Calu3 (cell line): ENCODE measurements around the gene PARP12. TPM values are rescaled to one million over a fixed set of nuclear protein-coding genes. Genes with fewer than 3 reads are reported as not detected.

Source experiments
- BruUV-seq: library from RNA; stranded (reverse); fragments of 400-500 nt; replicated peaks from 2 replicates; lab custom pipeline; 2021; lab: Mats Ljungman, UMichigan
- CTCF ChIA-PET: fragments of 300-600 bp; sonication (Branson Sonifier 250); formaldehyde crosslinking; loops from one replicate; lab custom pipeline; 2022; ENCODE audit warnings: antibody characterized with exemption; lab: Charles Lee
- DNase-seq: peaks from one replicate; pipeline ENCODE4 v3.0.0; 2022
- H3K27ac Mint-ChIP-seq: one replicate; pipeline ENCODE4 v1.8.0; 2022; ENCODE audit warnings: mixed read lengths; ENCODE audit not compliant: unreplicated experiment
- H3K27me3 Mint-ChIP-seq: one replicate; pipeline ENCODE4 v1.8.0; 2022; ENCODE audit warnings: mixed read lengths; ENCODE audit not compliant: unreplicated experiment
- H3K36me3 Mint-ChIP-seq: one replicate; pipeline ENCODE4 v1.8.0; 2022; ENCODE audit warnings: mild to moderate bottlenecking, moderate library complexity, mixed read lengths; ENCODE audit not compliant: insufficient read depth, unreplicated experiment
- H3K4me1 Mint-ChIP-seq: one replicate; pipeline ENCODE4 v1.8.0; 2022; ENCODE audit warnings: mild to moderate bottlenecking, low read depth, mixed read lengths; ENCODE audit not compliant: unreplicated experiment
- H3K4me3 Mint-ChIP-seq: one replicate; pipeline ENCODE4 v1.8.0; 2022; ENCODE audit warnings: mild to moderate bottlenecking, low read depth, moderate library complexity, mixed read lengths; ENCODE audit not compliant: unreplicated experiment
- H3K9me3 Mint-ChIP-seq: one replicate; pipeline ENCODE4 v1.8.0; 2022; ENCODE audit warnings: low read depth, mixed read lengths; ENCODE audit not compliant: unreplicated experiment
- CTCF ChIP-seq: fragments of 200-600 bp; IDR thresholded peaks from one replicate; pipeline ENCODE4 v1.8.0; 2022; ENCODE audit warnings: antibody characterized with exemption; ENCODE audit not compliant: unreplicated experiment
- intact Hi-C: fragments of 100-400 bp; cut with micrococcal nuclease; formaldehyde crosslinking; loops from one replicate; pipeline ENCODE4 v1.10.0; 2022; ENCODE audit not compliant: unreplicated experiment
- total RNA-seq: library from RNA; stranded (reverse); gene quantifications from 2 replicates; pipeline ENCODE4 v1.2.3, GENCODE V29; 2022

Gene PARP12
- total RNA-seq, 1 experiment from 2014 or later, result 66.6 TPM

DNA sequence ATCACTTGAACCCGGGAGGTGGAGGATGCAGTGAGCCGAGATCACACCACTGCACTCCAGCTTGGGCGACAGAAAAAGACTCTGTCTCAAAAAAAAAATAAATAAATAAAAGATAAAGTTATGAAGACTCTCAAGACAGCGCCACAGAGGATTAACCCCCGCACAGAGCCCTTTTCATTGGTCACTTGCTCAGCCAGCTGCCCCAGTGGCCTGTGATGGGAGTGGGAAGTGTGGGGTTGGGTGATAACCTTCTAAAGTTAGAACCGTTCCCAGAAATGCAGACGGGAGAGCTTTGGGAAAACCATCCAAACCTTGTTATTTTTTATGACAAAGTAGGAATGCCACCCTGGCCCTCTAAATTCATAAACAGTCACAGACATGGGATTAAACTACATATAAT, 57.4 kb downstream of the PARP12 start:
- H3K27me3 Mint-ChIP-seq, result no peaks in the 10 kb centered on the region
- no TSS peak for BruUV-seq
- no peak overlapping the region for H3K27ac Mint-ChIP-seq
- no peaks in the 10 kb centered on the region for H3K36me3 Mint-ChIP-seq
- no peak for DNase-seq
- no peak overlapping the region for H3K4me3 Mint-ChIP-seq
- TF ChIP-seq CTCF, result no peak
- intact Hi-C loops, result no loop called here
- CTCF ChIA-PET, result interaction anchor here (0.9 to 2.1 kb wide), 5 partner anchors 17 to 571 kb away, joined by 3 to 11 read pairs (median 4); no protein-coding TSS in a partner anchor
- no peaks in the 10 kb centered on the region for H3K9me3 Mint-ChIP-seq
- no peaks in the 10 kb centered on the region for H3K4me1 Mint-ChIP-seq

DNA sequence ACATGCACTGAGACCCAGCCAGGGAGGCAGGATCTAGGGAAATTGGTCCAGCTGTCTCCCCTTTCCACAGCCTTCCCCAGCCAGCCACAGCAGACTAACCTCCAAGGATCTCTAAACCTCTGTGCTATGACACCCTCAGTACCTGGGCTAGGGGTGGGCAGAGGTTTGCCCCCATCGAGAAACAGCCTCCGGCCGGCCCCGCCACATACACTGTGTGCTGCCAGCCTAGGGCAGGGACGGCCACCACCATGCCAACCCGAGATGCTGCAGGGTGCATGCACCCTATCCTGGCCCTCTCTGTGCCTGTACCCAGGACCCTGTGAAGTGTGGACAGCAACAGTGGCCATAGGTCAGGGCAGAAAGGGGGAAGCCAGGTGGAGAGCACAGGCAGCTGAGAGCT, 58.1 kb downstream of the PARP12 start:
- intact Hi-C loops, result loop anchor here (5.0 kb wide), 1 partner anchor 502 kb away; no protein-coding TSS in a partner anchor
- Mint-ChIP-seq H3K4me1 (no peaks in the 10 kb centered on the region), H3K27ac (no peak overlapping the region), H3K27me3 (no peaks in the 10 kb centered on the region), H3K9me3 (no peaks in the 10 kb centered on the region), H3K4me3 (no peak overlapping the region), H3K36me3 (no peaks in the 10 kb centered on the region)
- no TSS peak for BruUV-seq
- CTCF ChIA-PET, result no interaction called here
- DNase-seq, result no peak
- TF ChIP-seq CTCF, result no peak

- CTCF ChIA-PET, result interaction anchor here (2.0 to 3.0 kb wide), 2 partner anchors 358 to 385 kb away, joined by 11 to 21 read pairs; no protein-coding TSS in a partner anchor
- intact Hi-C loops, result loop anchor here (5.0 kb wide), 1 partner anchor 502 kb away; no protein-coding TSS in a partner anchor
- H3K9me3 Mint-ChIP-seq, result no peaks in the 10 kb centered on the region
- H3K4me3 Mint-ChIP-seq, result no peak overlapping the region
- BruUV-seq, result no TSS peak
- no peaks in the 10 kb centered on the region for H3K4me1 Mint-ChIP-seq
- no peaks in the 10 kb centered on the region for H3K27me3 Mint-ChIP-seq
- TF ChIP-seq CTCF, result peak; percentile 68
- no peaks in the 10 kb centered on the region for H3K36me3 Mint-ChIP-seq
- peak; percentile 63 for DNase-seq
- no peak overlapping the region for H3K27ac Mint-ChIP-seq
Measured at GRCh38 chr7:140003913-140004382, 58.8 kb downstream of the PARP12 start.

- Mint-ChIP-seq H3K27me3 (no peaks in the 10 kb centered on the region), H3K36me3 (no peaks in the 10 kb centered on the region), H3K27ac (no peak overlapping the region), H3K9me3 (no peaks in the 10 kb centered on the region), H3K4me3 (no peak overlapping the region), H3K4me1 (no peaks in the 10 kb centered on the region)
- BruUV-seq, result no TSS peak
- CTCF ChIA-PET, result interaction anchor here (3.0 kb wide), 1 partner anchor 355 kb away, joined by 21 read pairs; no protein-coding TSS in a partner anchor
- TF ChIP-seq CTCF, result no peak
- DNase-seq, result no peak
- intact Hi-C loops, result loop anchor here (5.0 kb wide), 1 partner anchor 498 kb away; no protein-coding TSS in a partner anchor
Measured at GRCh38 chr7:140000666-140001268, 62.0 kb downstream of the PARP12 start.
